Measurements from ENCODE around the gene TRIM34.

Gene TRIM34

DNA sequence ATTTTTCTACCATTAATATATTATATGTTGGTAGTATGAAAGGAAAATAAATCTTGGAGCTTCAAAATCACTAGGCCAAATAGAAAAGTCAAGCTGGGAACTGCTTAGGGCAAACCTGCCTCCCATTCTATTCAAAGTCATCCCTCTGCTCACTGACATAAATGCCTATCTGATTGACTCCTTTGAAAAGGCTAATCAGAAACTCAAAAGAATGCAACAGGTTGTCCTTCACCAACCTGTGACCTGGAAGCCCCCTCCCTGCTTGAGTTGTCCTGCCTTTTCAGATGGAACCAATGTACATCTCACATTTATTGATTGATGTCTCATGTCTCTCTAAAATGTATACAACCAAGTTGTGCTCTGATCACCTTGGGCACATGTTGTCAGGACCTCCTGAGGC lies 3.2 kb upstream of the TRIM34 start:
- TF ChIP-seq, protein P1, sequence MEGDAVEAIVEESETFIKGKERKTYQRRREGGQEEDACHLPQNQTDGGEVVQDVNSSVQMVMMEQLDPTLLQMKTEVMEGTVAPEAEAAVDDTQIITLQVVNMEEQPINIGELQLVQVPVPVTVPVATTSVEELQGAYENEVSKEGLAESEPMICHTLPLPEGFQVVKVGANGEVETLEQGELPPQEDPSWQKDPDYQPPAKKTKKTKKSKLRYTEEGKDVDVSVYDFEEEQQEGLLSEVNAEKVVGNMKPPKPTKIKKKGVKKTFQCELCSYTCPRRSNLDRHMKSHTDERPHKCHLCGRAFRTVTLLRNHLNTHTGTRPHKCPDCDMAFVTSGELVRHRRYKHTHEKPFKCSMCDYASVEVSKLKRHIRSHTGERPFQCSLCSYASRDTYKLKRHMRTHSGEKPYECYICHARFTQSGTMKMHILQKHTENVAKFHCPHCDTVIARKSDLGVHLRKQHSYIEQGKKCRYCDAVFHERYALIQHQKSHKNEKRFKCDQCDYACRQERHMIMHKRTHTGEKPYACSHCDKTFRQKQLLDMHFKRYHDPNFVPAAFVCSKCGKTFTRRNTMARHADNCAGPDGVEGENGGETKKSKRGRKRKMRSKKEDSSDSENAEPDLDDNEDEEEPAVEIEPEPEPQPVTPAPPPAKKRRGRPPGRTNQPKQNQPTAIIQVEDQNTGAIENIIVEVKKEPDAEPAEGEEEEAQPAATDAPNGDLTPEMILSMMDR (conservative IDR thresholded peaks at IDR 0.05; ENCODE audit: low read depth, low read length), result no peak
- H3K4me3 ChIP-seq (ENCODE audit: low read length), result no peak overlapping the region
- DNase-seq (ENCODE audit: low read depth), result no peak

DNA sequence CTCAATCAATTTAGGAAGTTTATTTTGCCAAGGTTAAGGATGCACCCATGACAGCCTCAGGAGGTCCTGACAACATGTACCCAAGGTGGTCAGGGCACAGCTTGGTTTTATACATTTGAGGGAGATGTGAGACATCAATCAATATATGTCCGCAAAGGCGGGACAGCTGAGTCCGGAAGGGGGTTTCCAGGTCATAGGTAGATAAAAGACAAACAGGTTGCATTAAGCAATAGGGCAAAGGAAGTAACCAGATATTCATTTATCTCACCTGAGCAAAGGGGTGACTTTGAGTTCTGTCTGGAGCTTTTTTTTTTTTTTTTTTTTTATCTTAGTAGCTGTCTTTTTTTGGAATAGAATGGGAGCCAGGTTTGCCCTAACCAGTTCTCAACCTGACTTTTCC lies 2.0 kb upstream of the TRIM34 start:
- no peak for DNase-seq (ENCODE audit: low read depth)
- TF ChIP-seq, protein P1 (conservative IDR thresholded peaks at IDR 0.05; ENCODE audit: low read depth, low read length), result no peak
- no peak overlapping the region for H3K4me3 ChIP-seq (ENCODE audit: low read length)

- TF ChIP-seq, protein P1 (conservative IDR thresholded peaks at IDR 0.05; ENCODE audit: low read depth, low read length), result no peak
- no peak for DNase-seq (ENCODE audit: low read depth)
These were observed 480 bp downstream of the TRIM34 start for GRCh38 chr11:5625281-5625680.

DNA sequence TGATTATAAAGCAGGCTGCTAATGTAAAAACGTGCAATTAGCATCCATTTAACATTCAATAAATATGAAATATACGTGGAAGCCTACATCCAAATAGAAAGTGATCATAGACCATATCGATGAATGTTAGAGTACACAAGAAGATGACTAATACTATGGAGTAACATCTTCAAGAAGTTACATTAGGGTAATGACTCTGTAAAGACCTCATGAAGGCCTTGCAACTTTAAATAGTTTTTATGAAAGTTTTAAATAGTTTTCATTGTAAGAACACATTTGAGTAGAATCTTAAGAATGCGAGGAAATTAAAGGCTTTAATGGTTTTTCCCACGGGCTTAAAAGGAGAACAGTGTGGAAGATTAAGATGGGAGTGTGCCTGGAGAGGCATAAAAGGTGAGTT lies 1.4 kb downstream of the TRIM34 start:
- no peak overlapping the region for H3K4me3 ChIP-seq (ENCODE audit: low read length)
- DNase-seq (ENCODE audit: low read depth), result peak; percentile 50
- TF ChIP-seq, protein P1 (conservative IDR thresholded peaks at IDR 0.05; ENCODE audit: low read depth, low read length), result no peak

More at GRCh38 chr11:5625281-5625680, 480 bp downstream of the TRIM34 start:
- peak overlapping the region; percentile 40 for H3K4me3 ChIP-seq (ENCODE audit: low read length)

DNA sequence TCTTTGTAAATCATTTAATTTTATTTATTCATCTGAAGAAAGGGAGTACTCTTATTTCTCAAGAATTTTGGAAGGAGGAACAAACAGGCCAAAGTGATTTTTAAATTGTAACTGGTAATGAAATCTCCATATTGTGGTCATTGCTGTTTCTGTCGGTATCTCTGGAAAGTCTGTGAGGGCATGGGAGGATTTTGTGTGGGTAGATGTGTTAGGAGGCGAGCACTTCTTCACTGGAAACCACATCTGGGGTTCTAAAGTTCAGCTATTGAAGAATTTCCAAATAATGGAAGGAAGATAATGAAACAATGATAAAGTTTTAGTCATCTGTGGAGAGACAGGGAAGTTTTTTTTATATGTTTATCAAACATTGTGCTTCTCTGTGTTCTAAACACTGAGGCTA lies 6.6 kb downstream of the TRIM34 start:
- no peak for DNase-seq (ENCODE audit: low read depth)
- TF ChIP-seq, protein P1 (conservative IDR thresholded peaks at IDR 0.05; ENCODE audit: low read depth, low read length), result no peak
- no peak overlapping the region for H3K4me3 ChIP-seq (ENCODE audit: low read length)

DNA sequence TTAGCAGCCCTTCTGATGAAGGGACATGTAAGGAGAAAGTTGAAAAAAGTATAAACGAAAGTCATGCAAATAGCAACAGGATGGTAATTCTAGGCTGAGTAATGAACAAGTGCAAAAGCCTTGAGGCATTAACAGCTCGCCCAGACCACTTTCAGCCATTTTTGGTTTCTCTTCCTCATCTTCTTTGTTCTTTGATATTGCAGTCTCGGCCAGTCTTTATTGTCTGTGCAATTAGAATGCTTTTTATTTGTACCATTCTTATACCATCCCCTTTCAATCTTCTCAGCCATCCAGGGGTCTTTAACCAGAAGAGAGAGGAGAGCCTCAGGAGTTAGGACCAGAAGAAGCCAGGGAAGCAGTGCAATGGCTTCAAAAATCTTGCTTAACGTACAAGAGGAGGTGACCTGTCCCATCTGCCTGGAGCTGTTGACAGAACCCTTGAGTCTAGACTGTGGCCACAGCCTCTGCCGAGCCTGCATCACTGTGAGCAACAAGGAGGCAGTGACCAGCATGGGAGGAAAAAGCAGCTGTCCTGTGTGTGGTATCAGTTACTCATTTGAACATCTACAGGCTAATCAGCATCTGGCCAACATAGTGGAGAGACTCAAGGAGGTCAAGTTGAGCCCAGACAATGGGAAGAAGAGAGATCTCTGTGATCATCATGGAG lies 7.3 kb downstream of the TRIM34 start:
- DNase-seq (ENCODE audit: low read depth), result no peak
- TF ChIP-seq, protein P1 (conservative IDR thresholded peaks at IDR 0.05; ENCODE audit: low read depth, low read length), result no peak
- H3K4me3 ChIP-seq (ENCODE audit: low read length), result no peak overlapping the region

DNA sequence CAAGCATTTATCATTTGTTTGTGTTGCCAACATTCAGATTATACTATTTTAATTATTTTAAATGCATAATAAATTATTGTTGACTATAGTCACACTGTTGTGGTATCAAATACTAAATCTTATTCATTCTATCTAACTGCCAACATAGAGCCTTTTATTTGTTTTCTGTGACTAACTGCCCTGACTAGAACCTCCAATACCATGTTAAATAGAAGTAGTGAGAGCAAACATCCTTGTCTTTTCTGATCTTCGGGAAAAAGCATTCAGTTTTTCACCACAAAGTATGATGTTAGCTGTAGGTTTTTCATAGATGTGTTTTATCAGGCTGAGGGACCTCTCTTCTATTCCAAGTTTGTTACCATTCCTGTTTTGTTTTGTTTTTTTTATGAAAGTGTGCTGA lies 15.2 kb downstream of the TRIM34 start:
- TF ChIP-seq, protein P1 (conservative IDR thresholded peaks at IDR 0.05; ENCODE audit: low read depth, low read length), result no peak
- no peak overlapping the region for H3K4me3 ChIP-seq (ENCODE audit: low read length)
- DNase-seq (ENCODE audit: low read depth), result no peak
